HG03378 (cell line): ENCODE data around the gene SNN.

ENCODE experiments used
- ATAC-seq: cut with Tn5 transposase; IDR thresholded peaks from one replicate; pipeline ENCODE4 v1.9.1; 2021; ENCODE audit warnings: mild to moderate bottlenecking, moderate library complexity; ENCODE audit not compliant: unreplicated experiment

SNN gene

DNA sequence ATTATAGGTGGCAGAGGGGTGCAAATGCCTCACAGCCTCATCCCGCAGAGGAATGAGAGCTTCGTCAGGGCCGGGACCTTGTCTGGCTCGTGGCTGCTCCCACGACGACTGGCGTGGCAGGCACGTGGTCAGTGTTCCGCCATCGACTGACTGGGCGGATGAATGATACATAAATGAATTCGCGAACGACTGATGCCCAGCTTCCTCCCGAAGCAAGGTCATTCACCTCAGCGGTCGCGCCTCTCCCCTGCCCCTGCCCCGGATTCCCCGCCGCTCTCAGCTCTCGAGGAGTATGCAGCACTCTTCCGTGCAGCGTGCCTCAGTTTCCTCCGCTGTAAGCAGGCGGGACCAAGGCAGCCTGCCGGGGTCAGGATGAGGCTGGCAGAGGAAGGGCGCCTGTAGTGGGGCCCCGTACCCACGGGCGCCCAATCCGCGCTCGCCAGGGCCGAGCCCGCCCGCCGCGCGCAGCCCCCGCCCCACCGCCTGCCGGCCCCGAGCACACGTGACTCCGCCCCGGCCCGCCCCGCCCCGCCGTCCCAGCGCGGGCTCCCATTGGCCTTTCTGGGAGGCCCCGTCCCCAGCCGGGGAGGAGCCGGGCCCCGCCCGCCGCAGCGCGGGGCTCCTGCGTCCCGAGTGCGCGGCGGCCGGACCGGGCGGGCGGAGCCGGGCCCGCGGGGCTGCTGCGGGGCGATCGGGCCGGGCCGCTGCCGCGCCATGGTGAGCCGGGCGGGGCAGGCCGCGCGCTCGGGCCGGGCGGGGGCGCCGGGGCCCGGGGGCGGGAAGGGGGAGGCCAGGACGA, at the start of gene SNN:
SNN (plus strand) TSS at position 632 of the 799 bp plus-strand sequence. CDS start 7,605 bp downstream, outside the sequence.
- ATAC-seq = no peak

DNA sequence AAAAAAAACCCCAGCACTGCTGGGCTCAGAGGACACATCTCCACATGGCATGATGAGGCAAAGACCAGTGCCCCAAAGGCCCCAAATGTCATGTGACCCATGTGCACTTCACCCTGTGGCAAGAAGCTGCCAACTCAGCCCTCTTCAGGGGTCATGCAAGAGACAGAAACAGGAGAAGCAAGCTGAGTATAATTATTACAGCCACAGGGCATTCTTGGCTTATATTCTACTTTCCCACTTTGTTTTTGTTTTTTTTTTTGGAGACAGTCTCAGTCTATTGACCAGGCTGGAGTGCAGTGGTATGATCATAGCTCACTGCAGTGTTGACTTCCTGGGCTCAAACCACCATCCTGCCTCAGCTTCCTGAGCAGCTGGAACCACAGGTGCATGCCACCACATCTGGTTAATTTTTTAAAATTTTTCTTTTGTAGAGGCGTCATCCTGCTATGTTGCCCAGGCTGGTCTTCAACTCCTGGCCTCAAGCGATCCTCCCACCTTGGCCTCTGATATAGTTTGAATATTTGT, 48.9 kb upstream of the SNN start:
- ATAC-seq = no peak

DNA sequence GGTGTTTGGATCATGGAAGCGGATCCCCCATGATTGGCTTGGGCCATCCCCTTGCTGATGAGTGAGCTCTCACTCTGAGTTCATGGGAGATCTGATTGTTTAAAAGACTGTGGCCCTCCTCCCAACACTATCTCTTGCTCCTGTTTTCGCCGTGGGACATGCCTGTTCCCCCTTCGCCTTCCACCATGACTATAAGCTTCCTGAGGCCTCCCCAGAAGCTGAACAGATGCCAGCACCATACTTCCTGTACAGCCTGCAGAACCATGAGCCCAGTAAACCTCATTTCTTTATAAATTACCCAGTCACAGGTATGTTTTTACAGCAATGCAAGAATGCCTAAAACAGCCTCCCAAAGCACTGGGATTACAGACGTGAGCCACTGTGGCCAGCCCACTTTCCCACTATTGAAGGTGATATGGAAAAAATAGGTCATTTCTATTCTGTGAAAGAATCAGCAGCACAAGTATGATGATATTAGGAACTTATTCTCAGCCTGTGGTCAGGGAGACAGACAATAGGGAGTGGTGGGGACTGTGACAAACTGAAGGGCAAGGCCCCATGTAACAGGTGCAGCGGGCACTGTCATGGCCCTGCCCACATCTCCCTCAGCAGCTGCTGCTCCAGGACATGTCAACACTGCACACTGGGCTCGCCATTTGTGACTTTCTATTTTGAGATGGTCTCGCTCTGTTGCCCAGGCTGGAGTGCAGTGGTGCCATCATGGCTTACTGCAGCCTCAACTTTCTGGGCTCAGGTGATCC, 47.8 kb upstream of the SNN start:
- ATAC-seq = no peak

DNA sequence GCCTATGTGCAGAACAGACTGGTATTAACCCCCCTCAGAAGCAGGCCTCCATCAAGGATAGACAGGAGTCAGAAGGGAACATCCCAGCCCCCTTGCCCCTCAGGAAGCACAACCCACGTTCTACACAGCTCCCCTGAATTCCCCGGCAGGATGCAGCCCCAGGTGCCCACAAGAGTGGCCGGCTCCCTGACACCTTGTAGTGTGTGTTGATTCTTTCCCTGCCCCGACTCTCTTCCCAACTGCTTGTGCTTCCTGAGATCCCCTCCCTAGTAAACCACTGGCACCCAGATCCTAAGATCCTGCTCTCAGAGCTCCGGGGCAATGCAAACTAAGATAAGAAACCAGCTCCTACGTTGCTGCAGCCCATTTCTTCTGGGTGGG, 46.7 kb upstream of the SNN start:
- no peak for ATAC-seq

DNA sequence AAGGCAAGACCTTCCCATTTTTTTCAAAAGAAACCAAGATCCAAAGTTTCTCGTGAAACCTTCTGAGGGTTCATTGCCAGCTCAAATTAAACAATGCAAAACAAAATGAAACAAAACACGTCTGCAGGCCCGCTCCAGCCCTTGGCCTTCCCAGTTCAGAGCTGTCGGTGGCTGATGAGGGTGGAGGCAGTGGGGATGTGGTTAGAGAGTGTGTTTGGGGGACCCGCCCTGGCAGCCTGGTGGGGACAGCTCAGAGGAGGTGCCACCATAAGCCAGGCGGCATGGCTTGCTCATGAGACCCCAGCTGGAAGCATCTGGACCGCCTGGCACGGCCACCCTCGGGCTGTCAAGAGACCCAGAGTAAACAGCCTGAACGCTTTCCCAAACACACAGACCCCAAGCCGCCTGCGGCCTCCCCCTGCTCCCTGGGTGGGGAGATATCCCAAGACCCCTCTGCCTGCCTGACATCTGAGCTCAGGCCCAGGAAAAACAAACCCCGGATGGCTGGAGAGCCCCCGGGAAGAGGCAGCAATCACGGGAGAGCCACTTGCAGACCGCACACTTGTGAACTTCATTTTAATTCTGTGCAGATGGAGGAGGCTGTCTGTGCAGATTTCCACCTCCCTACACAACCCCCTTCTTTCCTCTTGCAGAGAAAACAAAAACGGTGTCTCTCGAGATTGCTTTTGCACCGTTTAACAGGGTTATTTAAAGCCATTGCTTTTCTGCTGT, 46.2 kb upstream of the SNN start:
- ATAC-seq = no peak

DNA sequence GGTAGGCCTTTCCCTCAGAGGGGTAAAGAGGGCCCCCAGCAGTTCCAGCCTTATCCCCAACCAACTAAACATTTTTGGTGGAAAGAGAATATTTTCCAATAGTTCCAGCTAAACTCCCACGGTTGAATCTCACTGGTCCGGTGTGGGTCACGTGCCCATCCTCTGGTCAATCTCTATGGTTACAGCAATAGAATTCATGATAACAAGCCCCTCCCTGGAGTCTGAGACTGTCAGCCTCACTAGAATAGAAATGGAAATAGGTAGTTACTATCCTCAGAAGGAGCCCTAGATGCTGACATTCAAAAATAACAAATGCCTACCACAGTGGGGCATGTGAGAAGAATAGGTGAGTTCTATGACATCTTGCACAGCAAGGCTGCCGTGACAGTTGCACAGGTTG, 44.0 kb upstream of the SNN start:
- ATAC-seq = no peak

DNA sequence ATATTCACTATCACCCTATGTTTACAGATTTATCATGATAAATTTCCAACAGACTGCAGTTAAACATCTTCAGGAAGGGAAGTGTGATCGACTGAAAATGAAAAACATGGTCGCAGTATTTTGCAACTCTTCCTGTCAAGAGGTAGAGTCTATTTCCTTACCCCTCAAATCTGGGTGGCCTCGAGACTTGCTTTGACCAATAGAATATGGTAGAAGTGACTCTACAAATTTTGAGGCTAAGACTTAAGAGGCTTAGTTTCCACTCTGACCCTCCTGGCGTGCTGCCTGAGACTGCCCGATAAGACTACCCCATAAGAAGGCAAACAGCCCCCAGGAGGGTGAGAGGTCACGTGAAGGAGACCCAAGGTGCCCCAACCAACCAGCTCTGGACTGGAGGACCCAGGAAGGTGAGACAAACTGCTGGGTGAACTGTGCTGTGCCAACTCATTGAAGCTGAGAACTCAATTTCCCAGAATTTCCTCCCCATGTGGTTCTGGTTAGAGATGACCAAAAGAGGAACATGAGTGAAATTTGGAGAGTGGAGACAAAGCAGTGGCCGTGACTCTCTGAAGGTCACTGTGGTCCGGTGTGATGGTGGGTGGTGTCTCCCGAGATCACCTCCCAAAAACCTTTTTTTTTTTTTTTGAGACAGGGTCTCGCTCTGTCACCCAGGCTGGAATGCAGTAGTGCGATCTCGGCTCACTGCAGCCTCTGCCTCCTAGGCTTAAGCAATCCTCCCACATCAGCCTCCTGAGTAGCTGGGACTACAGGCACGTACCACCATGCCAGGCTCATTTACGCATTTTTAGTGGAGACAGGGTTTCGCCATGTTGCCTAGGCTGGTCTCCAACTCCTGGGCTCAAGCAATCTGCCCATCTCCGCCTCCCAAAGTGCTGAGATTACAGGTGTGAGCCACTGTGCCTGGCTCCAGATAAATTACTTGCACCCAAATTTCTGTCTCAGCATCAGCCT, 43.3 kb upstream of the SNN start:
- no peak for ATAC-seq

DNA sequence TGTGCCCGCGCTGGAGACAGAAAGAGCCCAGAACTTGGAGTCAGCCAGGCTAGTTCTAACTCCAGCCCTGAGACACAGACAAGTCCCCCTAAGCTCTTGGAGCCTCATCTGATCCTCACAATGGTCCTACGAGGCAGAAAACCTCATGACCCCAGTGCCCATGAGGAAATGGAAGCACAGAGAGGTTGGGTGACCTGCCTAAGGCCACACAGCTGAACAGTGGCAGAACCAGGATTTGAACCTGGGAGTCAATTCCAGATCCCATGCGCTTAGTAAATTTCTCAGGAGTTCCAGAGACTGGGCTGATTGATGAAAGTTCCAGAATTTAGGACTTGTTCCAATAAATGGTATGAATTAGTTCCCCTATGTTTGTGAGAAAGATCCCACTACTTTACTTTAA, 42.5 kb upstream of the SNN start:
- no peak for ATAC-seq

DNA sequence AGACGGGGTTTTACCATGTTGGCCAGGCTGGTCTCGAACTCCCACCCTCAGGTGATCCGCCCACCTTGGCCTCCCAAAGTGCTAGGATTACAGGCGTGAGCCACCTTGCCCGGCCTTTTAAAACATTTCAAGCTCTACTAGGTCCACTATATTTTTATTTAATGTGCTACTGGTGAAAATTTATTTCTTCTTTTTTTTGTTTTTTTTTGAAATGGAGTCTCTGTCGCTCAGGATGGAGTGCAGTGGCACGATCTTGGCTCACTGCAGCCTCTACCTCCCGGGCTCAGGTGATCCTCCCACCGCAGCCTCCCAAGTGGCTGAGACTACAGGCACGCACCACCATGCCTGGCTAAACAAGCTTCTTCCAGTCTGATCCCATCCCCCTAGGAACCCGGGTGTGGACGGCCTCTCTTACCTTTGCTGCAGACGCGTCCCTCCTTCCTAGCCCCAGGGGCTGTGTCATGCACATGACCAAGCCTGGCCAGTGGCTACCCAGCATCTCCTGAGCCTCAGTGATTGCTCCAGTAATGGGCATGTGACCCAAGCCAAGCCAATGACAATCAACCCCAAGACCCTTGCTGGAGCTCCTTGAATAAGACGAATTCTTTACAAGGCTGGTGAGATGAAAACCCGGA, 41.5 kb upstream of the SNN start:
- ATAC-seq = no peak

DNA sequence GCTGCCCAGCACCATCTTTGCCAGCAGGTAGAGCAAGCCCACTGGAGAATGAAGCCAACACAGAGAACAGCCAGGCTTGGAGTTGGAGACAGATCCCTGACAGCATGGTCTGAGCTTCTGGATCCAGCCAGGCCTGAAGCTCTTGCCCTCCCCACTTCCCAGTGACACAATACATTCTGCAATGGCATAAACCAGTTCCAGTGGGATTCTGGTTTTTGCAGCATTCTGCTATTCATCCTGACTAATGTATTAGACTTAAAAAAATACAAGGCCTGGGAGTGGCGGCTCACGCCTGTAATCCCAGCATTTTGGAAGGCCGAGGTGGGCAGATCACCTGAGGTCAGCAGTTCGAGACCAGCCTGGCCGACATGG, 41.0 kb upstream of the SNN start:
- no peak for ATAC-seq

DNA sequence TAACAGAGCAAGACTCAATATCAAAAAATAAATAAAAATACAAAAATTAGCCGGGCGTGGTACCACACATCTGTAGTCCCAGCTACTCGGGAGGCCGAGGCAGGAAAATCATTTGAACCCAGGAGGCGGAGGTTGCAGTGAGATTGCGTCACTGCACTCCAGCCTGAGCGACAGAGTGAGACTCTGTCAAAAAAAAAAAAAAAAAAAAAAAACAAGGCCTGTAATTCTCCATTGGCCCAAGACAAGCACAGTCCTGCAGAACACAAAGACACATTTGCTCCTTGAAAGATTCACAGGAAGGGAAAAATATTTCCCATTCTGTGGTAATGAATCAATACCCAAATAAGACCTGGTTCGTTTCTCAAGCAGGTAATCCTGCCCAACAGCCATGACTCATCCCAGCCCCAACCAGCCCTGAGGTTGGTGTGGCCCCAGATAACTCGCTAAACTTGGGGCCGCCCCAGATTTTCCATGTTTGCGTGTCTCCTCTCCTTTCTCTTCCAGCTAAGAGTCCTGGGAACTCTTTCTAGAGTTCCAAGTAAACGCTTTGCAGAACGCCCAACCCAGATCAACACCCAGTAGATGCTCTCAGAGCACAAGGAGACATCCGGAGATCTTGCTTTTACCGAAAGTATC, 40.3 kb upstream of the SNN start:
- ATAC-seq = no peak

DNA sequence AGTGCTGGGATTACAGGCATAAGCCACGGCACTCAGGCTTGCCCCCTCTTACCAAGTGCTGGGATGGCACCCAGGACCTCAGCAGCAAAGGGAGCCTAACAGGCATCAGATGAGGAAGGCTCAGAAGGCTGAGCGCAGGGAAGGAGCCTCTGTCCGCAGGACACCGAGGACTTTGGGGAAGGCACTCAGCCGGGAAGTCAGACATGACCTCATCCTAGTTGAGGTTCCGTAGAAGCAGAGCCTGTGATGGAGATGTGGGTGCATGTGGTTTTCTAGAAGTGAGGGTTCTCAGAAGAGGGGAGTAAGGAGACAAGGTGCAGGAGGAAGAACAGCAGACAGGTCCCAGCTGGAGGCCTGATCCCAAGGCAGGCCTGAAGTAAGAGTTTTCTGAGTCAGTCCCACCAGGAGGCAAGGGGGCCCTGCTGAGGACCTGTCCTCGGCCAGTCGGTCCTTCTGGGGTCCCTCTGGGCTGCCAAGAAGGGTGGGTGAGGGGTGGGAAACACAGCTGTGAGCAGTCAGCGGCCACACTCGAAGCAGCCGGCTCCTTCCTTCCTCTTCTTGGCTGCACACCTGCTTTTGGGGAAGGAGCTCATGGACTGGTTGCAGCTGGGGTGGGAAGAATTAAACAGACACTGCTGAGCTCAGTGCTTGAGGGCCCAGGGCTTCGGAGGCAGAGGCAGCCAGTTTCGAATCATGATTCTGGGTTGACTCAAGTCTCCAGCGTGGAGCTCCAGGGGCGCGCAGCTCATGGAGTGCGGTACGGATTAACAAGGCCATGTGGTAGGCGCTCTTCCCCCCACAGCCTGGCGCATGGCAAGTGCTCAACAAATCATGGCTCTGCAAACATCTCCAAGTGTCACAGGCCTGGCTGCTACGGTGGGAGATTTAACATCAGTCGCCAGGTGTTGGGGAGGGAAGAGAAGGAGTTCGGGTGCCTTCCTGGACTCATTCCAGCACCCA, 38.9 kb upstream of the SNN start:
- no peak for ATAC-seq

DNA sequence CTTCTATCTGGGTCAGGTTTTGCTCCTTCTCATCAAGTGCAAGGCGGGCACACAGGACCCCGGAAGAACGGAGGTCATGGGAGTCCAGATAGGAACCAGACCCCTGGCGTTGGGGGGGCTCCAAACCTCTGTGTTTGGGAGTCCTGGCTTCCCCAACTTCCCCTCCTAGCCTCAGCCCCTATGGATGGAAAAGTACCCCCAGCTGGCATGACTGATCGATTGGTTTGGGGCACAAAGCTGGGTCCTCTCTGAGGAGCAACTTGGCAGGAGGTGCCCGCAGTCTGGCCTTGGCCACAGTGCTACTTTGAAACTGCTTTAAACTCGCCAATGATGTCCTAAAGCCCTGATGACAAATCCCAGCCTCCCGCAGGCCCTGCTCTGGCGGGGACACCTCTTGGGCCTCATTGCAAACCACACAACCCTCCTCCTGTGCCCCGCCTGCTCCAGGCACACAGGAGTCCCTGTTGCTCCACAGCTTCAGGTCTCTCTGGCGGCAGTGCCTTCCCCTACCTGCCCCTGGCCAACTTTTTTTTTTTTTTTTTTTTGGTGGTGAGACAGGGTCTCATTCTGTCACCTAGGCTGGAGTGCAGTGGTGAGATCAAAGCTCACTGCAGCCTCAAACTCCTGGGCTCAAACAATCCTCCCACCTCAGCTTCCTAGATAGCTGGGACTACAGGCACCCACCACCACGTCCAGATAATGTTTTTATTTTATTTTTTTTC, 38.0 kb upstream of the SNN start:
- ATAC-seq = no peak

DNA sequence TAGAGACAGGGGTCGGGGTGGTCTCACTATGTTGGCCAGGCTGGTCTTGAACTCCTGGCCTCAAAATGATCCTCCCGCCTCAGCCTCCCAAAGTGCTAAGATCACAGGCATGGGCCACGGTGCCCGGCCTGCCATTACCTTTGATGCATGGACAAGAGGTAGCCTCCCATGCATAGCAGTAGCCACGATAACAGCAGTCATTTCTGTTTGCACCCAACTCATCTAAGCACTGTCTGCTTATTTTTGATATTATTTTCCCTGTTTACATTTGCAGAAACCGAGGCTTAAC, 37.5 kb upstream of the SNN start:
- no peak for ATAC-seq

DNA sequence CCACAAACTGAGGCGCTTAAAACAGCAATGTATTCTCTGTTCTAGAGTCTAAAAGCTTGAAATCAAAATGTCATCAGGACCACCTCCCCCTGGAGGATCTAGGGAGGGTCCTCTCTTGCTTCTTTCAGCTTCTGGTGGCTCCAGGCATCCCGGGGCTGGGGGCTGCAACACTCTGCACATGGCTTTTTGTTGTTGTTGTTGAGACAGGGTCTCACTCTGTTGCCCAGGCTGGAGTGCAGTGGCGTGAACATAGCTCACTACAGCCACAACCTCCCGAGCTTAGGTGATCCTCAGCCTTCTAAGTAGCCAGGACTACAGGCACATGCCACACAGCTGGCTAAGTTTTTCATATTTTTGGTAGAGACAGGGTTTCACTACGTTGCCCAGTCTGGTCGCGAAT, 37.0 kb upstream of the SNN start:
- ATAC-seq = no peak

DNA sequence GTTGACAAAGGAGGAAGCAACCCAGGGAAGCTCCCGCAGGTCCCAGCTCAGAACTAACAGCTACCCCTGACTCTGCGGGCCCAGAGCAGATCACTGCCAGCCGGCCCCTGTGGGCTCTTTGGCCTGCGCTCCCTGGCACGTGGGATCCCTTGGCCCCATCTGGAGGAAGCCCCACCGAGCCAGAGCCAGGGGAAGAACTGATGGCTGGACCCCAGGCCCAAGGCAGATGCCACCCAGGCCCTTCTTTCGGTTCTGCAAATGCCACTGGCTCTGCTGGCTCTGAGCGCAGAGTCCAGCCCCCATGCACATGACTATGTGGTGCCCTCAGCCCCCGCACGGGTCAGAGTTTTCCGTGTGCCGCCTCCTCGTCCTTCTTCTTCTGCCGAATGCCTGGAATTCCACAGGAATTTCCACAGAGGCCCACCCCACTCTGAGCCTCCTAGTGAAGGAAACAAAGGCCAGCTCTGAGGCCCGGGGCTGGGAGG, 35.8 kb upstream of the SNN start:
- ATAC-seq = no peak

DNA sequence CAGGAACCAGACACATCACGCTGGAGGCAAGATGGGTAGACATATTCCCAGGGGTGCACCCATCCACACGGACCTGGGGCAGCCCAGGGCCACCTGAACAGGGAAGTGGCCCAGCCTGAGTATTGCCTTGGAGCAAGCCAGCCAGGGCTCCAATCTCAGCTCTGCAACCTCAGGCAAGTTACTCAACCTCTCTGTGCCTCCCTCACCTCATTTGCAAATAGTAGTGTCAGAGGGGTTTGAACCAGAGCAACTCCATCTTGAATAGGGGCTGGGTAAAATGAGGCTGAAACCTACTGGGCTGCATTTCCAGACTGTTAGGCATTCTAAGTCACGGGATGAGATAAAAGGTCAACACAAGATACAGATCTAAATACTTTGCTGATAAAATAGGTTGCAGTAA, 35.1 kb upstream of the SNN start:
- ATAC-seq = no peak

DNA sequence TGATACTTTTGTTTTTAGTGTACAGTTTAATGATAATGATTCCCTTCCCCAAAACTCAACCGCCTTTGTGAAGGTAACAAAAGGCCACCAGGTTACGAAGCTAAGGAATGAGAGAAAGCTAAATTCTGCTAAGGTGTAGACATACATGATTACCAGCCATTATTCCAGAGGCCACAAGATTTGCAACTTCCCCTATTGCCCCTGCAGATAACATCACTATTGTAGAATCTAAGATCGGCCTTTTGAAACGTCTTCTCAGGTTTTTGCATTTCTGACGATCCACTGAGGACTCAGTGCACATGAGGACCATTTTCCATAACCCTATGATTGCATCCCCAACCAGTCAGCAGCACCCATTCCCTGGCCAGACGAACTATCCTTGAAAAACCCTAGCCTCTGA, 33.9 kb upstream of the SNN start:
- ATAC-seq = no peak
